Loucy (cell line): ENCODE data around the gene GPR55.

Source experiments
- H2AFZ ChIP-seq: fragments of 200-600 bp; sonication (generic); 2 replicates; pipeline ENCODE4 v1.6.0; 2016; ENCODE audit warnings: antibody characterized with exemption, mild to moderate bottlenecking, low read length, moderate library complexity
- H3F3A ChIP-seq: fragments of 200-600 bp; 2 replicates; pipeline ENCODE4 v1.6.0; 2016; ENCODE audit warnings: antibody characterized with exemption, low read depth, mild to moderate bottlenecking
- H3K27me3 ChIP-seq: fragments of 200-600 bp; sonication (generic); 2 replicates; pipeline ENCODE4 v1.6.1; 2014; ENCODE audit warnings: low read length, mild to moderate bottlenecking; ENCODE audit not compliant: insufficient read depth, poor library complexity, severe bottlenecking
- H3K36me3 ChIP-seq: fragments of 200-600 bp; sonication (generic); 2 replicates; pipeline ENCODE4 v1.6.1; 2016; ENCODE audit warnings: low read length; ENCODE audit not compliant: insufficient read depth
- H3K4me1 ChIP-seq: fragments of 200-600 bp; sonication (generic); 2 replicates; pipeline ENCODE4 v1.5.1; 2014; ENCODE audit warnings: low read length, mild to moderate bottlenecking; ENCODE audit not compliant: insufficient read depth, poor library complexity, severe bottlenecking
- H3K4me2 ChIP-seq: fragments of 200-600 bp; sonication (generic); 2 replicates; pipeline ENCODE4 v1.6.0; 2014; ENCODE audit warnings: antibody characterized with exemption, low read length, low read depth, mild to moderate bottlenecking; ENCODE audit not compliant: poor library complexity, severe bottlenecking
- H3K4me3 ChIP-seq: fragments of 200-600 bp; sonication (generic); 2 replicates; pipeline ENCODE4 v1.5.1; 2014; ENCODE audit warnings: low read length, mild to moderate bottlenecking, mixed read lengths; ENCODE audit not compliant: poor library complexity, severe bottlenecking
- H3K79me2 ChIP-seq: fragments of 200-600 bp; sonication (generic); 2 replicates; pipeline ENCODE4 v1.6.1; 2014; ENCODE audit warnings: low read length; ENCODE audit not compliant: insufficient read depth
- H3K9ac ChIP-seq: fragments of 200-600 bp; sonication (generic); 2 replicates; pipeline ENCODE4 v1.6.0; 2014; ENCODE audit warnings: mild to moderate bottlenecking, low read depth, low read length, moderate library complexity; ENCODE audit not compliant: poor library complexity, severe bottlenecking
- H3K9me2 ChIP-seq: fragments of 200-600 bp; sonication (generic); replicated peaks from 2 replicates; pipeline ENCODE4 v1.6.1; 2016; ENCODE audit warnings: low read depth, low read length, mixed read lengths
- H3K9me3 ChIP-seq: fragments of 200-600 bp; sonication (generic); 2 replicates; pipeline ENCODE4 v1.6.1; 2014; ENCODE audit warnings: mild to moderate bottlenecking, antibody characterized with exemption, low read length, low read depth; ENCODE audit not compliant: insufficient read depth
- H4K20me1 ChIP-seq: fragments of 200-600 bp; sonication (generic); 2 replicates; pipeline ENCODE4 v1.6.0; 2014; ENCODE audit warnings: antibody characterized with exemption, low read length, mild to moderate bottlenecking; ENCODE audit not compliant: insufficient read depth, poor library complexity, severe bottlenecking
- EZH2phosphoT487 ChIP-seq: fragments of 200-600 bp; IDR thresholded peaks from 2 replicates; pipeline ENCODE4 v1.6.1; 2018; ENCODE audit warnings: antibody characterized with exemption, mild to moderate bottlenecking, moderate library complexity, borderline replicate concordance
- TF ChIP-seq, protein P1 (sequence below): fragments of 200-600 bp; sonication (generic); conservative IDR thresholded peaks from 2 replicates; pipeline ENCODE4 v1.5.1; 2014; ENCODE audit warnings: mild to moderate bottlenecking, antibody characterized with exemption, low read length

Gene GPR55

DNA sequence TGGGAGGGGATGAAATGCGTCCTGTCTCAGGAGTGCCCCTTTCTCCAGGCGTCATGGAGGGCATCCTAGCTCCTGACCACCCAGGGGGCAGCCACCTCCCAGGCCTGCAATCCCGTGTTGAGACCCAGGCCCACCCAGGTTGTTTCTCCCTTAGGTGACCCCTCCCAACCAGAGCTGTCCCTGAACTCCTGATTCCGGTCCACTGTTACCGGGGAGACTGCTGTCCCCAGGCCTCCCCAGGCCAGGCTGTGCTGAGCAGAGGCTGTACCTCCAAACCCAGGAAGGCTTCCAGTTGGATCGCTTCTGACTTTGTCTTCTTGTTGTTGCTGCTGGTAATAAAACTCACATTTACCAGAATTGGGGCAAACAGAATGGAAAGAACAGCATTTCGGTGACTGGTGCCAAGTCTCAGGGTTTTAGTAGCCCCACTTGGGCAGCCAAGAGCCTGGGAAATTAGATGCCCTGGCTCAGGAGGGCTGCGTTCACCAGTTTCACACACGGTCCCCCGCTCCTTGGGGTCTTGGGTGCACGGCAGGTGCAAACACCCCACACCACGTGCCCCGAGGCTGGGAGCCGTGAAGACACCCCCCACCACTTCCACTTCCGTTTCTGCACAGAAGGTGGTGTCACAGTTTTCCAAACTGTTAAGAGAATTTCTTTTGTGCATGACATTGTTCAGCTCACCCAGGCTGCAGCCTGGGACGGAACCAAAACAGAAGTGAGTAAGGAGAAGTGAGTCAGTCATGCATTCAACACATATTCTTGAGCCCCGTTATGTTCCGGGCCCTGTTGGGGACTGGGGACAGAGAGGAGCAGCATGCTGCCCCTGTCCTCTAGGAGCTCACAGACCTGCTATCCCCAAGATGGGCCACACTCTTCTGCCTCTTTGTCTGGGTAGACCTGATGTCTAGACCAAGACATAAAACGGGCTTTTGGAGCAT is 30.9 kb downstream of the GPR55 start:
- Histone ChIP-seq H3K27me3 (no peaks in the 10 kb centered on the region), H3K4me2 (no peak overlapping the region)

DNA sequence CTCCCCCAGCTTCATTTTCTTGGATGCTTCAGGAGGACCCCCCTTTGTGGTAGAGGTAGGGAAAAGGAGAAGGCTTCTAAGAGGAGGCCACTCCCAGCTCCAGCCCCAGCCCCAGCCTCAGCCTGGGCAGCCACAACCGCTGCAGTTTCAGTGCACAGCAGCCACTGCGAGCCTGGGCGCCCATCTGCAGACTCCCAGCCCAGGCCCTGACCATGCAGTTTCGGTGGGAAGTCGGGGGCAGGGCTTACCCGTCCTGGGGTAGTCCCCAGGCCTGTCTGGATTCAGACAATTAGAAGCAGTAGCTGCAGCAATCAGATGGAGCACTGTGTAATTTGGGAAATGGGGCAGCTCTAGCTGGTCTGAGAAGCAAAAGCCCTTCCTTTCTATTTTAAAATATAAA is 31.7 kb downstream of the GPR55 start:
- Histone ChIP-seq H3K79me2 (no peaks in the 10 kb centered on the region), H3K9ac (no peak overlapping the region), H3K4me3 (no peak overlapping the region), H3K9me3 (no peaks in the 10 kb centered on the region), H4K20me1 (no peaks in the 10 kb centered on the region), H3K4me2 (no peak overlapping the region), H3K4me1 (no peaks in the 10 kb centered on the region), H2AFZ (no peak overlapping the region), H3K9me2 (no peaks in the 10 kb centered on the region), H3F3A (no peaks in the 10 kb centered on the region), H3K27me3 (no peaks in the 10 kb centered on the region), H3K36me3 (no peaks in the 10 kb centered on the region)
- no peak for TF ChIP-seq EZH2phosphoT487
- TF ChIP-seq, protein P1, sequence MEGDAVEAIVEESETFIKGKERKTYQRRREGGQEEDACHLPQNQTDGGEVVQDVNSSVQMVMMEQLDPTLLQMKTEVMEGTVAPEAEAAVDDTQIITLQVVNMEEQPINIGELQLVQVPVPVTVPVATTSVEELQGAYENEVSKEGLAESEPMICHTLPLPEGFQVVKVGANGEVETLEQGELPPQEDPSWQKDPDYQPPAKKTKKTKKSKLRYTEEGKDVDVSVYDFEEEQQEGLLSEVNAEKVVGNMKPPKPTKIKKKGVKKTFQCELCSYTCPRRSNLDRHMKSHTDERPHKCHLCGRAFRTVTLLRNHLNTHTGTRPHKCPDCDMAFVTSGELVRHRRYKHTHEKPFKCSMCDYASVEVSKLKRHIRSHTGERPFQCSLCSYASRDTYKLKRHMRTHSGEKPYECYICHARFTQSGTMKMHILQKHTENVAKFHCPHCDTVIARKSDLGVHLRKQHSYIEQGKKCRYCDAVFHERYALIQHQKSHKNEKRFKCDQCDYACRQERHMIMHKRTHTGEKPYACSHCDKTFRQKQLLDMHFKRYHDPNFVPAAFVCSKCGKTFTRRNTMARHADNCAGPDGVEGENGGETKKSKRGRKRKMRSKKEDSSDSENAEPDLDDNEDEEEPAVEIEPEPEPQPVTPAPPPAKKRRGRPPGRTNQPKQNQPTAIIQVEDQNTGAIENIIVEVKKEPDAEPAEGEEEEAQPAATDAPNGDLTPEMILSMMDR, result no peak

More for the DNA sequence above, 30.9 kb downstream of the GPR55 start:
- Histone ChIP-seq H3K79me2 (no peaks in the 10 kb centered on the region), H3K36me3 (no peaks in the 10 kb centered on the region), H2AFZ (no peak overlapping the region), H3K4me1 (no peaks in the 10 kb centered on the region), H3K4me3 (no peak overlapping the region), H3K9me3 (no peaks in the 10 kb centered on the region), H3K9me2 (no peaks in the 10 kb centered on the region), H4K20me1 (no peaks in the 10 kb centered on the region), H3F3A (no peaks in the 10 kb centered on the region), H3K9ac (no peak overlapping the region)
- TF ChIP-seq, protein P1, result no peak
- no peak for TF ChIP-seq EZH2phosphoT487

DNA sequence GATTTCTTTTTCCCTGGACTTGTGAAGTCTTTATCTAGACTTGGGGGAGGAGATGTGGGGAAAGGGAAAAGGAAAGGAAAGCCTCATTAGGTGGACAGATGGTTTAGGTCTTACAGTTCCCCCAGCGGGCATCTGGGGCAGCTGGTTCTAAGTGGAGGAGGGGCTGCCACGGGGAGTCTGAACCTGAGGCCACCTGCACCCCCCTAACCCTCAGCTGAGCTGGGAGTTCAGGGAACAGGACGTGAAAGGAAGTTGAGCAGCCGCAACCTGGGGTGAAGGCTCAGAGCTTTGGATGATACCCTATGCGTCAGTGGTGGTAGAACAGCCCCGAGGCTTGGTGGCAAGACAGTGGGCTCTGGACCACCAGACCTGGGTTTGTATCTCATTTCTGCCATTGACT is 33.5 kb downstream of the GPR55 start:
- no peak for TF ChIP-seq EZH2phosphoT487
- TF ChIP-seq, protein P1, result no peak
- H3K27me3 ChIP-seq, result no peaks in the 10 kb centered on the region
- no peak overlapping the region for H3K4me2 ChIP-seq

More for the DNA sequence above, 33.5 kb downstream of the GPR55 start:
- Histone ChIP-seq H3K9ac (no peak overlapping the region), H3K4me3 (no peak overlapping the region), H3K4me1 (no peaks in the 10 kb centered on the region), H4K20me1 (no peaks in the 10 kb centered on the region), H3K36me3 (no peaks in the 10 kb centered on the region), H3K9me2 (no peaks in the 10 kb centered on the region), H3K9me3 (no peaks in the 10 kb centered on the region), H3F3A (no peaks in the 10 kb centered on the region), H2AFZ (no peak overlapping the region), H3K79me2 (no peaks in the 10 kb centered on the region)
